GM18508 (cell line): ENCODE results near the gene CCDC174.
"Not testable (repeated sequence)": the region's sequence is repeated elsewhere in the genome, so short reads cannot be mapped to it uniquely, and the experiment has no call there.

Experiments
- ATAC-seq: cut with Tn5 transposase; IDR thresholded peaks from one replicate; pipeline ENCODE4 v1.9.1; 2021; ENCODE audit warnings: moderate number of reproducible peaks; ENCODE audit not compliant: insufficient read depth, unreplicated experiment

Gene CCDC174

GRCh38 chr3:14647976-14648955, 3.3 kb upstream of the CCDC174 start:
- ATAC-seq = no peak

GRCh38 chr3:14649466-14649865, 2.1 kb upstream of the CCDC174 start:
- ATAC-seq = no peak

- no peak for ATAC-seq
Measured at GRCh38 chr3:14650193-14650592, 1.4 kb upstream of the CCDC174 start.

- not testable (repeated sequence) for ATAC-seq
Measured at GRCh38 chr3:14652360-14652907, 872 bp downstream of the CCDC174 start.

GRCh38 chr3:14657579-14657978, 6.0 kb downstream of the CCDC174 start:
- ATAC-seq = no peak

- ATAC-seq = no peak
Measured at GRCh38 chr3:14658978-14659377, 7.4 kb downstream of the CCDC174 start.

- ATAC-seq = no peak
Measured at GRCh38 chr3:14660942-14661341, 9.4 kb downstream of the CCDC174 start.

GRCh38 chr3:14663396-14664135, 12.0 kb downstream of the CCDC174 start:
- ATAC-seq = no peak

- no peak for ATAC-seq
Measured at GRCh38 chr3:14664170-14664569, 12.6 kb downstream of the CCDC174 start.

- ATAC-seq = no peak
Measured at GRCh38 chr3:14672588-14672987, 21.0 kb downstream of the CCDC174 start.

GRCh38 chr3:14674841-14675240, 23.3 kb downstream of the CCDC174 start, which contains the start of gene C3orf20:
Gene C3orf20, plus strand, starts transcription at chr3:14675141. Its CDS starts 7,573 bp downstream, at chr3:14682714.
- ATAC-seq = no peak

- no peak for ATAC-seq
Measured at GRCh38 chr3:14676881-14677280, 25.3 kb downstream of the CCDC174 start.

- no peak for ATAC-seq
Measured at GRCh38 chr3:14678015-14678503, 26.5 kb downstream of the CCDC174 start.

- ATAC-seq = no peak
Measured at GRCh38 chr3:14680115-14680514, 28.6 kb downstream of the CCDC174 start.

- ATAC-seq = no peak
Measured at GRCh38 chr3:14680716-14681115, 29.2 kb downstream of the CCDC174 start.

GRCh38 chr3:14684447-14684846, 32.9 kb downstream of the CCDC174 start:
- no peak for ATAC-seq

- ATAC-seq = no peak
Measured at GRCh38 chr3:14685179-14685578, 33.6 kb downstream of the CCDC174 start.

GRCh38 chr3:14687360-14687759, 35.8 kb downstream of the CCDC174 start:
- no peak for ATAC-seq

GRCh38 chr3:14688525-14688924, 37.0 kb downstream of the CCDC174 start:
- ATAC-seq = no peak

- ATAC-seq = no peak
Measured at GRCh38 chr3:14689247-14689980, 37.9 kb downstream of the CCDC174 start.
